ENCODE data around the gene HDDC2.
"Not testable (repeated sequence)": the region's sequence is repeated elsewhere in the genome, so short reads cannot be mapped to it uniquely, and the experiment has no call there.

Gene HDDC2

DNA sequence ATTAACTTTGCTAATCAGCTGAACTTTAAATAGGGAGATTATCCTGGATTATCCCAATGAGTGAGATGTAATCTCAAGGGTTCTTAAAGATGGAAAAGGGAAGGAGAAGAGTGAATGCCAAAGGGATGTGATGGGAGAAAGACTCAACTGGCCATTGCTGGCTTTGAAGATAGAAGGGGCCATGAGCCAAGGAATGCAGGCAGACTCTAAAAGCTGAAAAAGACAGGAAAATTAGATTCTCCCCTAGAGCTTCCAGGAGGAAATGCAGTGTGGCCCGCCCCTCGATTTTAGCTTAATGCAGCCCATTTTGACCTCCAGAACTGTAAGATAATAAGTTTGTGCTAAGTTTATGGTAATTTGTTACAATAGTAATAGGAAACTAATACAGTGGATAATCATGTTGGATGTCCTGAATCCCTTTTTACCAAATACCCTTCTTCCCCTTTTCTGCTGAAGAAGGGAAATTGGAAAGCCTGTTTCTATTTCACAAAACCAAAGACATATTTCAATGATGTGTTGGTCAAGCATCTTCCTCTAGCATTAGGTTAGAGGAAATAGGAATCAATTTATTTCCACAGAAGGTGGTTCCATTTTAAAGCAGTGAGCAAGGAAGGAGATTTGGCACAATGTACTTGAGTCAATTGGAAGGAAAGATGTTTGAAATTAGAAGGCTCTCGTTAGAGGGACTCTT is 3.3 kb upstream of the HDDC2 start:
- no peak for DNase-seq

DNA sequence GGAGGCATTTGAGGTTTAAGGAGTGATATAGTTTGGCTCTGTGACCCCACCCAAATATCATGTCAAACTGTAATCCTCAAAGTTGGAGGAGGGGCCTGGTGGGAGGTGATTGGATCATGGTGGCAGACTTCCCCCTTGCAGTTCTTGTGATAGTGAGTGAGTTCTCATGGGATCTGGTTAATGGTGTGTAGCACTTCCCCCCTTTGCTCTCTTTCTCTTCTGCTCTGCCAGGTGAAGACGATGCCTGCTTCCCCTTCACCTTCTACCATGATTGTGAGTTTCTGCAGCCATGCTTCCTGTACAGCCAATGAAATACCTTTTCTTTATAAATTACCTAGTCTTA is 1.7 kb upstream of the HDDC2 start:
- DNase-seq: no peak

DNA sequence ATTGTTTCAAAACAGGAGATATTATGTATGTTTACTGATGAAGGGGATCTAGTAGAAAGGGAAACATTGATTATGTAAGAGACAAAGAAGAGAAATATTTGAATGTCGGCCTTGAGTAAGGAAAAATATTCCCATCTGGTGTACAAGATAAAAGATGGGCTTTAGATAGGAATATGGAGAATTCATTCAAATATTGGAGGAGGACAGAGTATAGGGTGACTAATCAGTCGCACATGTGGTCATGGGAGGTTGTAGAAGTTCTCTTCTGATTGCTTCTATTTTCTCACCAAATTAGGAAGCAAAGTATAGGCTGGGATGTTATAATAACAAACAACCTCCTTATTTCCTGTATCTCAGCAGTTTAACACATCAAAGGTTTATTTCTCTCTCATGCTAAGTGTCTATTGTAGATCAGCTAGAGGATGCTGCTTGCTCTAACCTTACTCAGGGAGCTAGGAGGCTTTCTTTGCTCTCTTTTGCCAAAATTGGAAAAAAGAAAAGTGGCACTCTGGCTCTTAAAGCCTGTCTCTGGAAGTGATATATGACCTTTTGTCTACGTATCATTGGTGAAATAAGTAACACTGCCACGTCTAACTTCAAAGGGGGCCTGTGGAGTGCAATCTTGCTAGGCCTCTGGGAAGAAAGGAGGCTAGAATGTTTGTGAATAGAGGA is 1.2 kb upstream of the HDDC2 start:
- no peak for DNase-seq

DNA sequence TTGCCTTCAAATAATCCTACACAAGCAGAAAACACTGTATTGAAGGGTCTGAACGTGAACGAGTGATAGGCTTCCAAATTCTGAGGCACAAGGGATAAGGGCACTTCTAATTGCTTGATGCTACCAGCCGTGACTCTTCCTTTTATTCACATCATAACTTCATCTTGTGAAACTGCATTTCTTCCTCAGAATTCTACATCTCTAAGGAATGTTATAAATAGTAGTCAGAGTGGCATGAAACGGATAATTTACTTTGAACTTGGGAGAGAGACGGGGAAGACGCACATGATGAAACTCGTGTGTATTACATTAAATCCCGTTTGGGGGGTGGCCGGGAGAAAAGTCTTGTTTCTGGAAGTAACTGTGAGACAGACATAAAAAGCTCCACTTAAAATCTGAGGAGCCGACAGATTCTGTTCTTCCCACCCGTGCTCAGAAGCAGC is 754 bp downstream of the HDDC2 start:
- DNase-seq: peak; percentile 32

DNA sequence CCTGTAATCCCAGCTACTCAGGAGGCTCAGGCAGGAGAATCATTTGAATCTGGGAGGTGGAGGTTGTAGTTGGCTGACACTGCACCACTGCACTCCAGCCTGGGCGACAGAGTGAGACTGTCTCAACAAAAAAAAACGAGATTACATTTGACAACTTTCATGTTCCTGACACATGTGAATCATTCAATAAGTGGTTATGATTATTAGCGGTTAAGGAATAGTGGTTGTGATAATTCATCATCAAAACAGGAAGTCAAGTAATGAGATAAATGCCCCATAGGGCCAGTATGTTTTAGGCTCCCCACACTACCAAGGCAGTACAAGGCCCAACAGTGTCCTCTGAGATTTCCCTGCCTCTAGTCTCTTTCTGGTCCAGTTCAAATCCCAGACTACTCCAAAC is 2.5 kb downstream of the HDDC2 start:
- DNase-seq: no peak

DNA sequence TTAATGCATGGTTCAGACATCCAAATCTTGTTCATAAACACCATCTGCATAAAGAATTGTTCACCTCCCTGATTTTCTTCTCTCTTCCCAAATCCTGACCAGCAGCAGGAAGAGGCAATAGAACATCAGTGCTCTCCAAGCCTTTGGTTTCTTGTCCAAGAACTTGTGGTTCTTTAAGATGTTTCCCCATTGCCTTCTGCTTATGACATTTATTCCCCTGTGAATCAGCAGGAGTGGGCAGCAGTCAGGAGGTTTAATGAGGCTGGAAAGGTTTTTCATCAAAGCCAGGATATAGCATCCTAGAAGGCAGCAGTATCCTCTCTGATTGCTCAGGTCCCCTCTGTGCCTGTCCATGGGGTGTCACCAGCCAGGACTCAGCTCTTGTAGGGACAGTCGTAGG is 5.3 kb downstream of the HDDC2 start:
- peak; percentile 31 for DNase-seq

DNA sequence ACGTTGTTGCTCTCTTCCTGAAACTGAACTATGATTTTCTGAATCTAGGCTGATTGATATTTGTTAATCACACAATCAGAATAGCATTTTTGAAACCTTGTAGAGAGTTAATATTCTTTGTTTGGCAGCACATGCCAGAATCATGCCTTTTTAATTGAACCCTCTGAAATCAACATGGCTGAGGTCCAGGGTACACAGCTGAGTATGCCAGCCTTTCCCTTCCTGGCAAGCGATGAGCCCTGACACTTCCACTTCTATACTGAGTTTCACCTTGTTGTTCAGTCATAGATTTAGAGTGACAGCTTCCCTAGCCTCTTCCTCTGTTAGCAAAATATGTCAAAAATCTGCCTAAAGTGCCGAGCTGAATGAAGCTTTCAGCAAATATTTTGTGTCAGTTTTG is 6.8 kb downstream of the HDDC2 start:
- no peak for DNase-seq

DNA sequence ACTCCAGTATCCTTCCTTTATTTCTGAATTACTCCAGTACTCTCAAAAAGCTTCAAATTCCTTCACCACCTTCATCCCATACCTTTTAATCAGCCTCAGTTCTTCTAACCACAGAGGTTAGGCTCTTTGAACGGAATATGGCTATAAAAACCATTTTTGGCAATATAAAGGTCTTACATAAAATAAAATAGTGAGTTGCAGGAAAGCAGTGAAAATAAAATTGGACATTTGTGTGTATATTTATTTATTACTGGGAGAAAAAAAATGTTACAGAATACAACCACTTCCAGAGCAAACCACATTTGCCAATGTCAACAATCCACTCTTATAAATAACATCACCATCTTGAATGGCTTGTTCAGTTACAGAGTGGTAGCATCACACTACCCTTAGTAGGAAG is 7.7 kb downstream of the HDDC2 start:
- no peak for DNase-seq

DNA sequence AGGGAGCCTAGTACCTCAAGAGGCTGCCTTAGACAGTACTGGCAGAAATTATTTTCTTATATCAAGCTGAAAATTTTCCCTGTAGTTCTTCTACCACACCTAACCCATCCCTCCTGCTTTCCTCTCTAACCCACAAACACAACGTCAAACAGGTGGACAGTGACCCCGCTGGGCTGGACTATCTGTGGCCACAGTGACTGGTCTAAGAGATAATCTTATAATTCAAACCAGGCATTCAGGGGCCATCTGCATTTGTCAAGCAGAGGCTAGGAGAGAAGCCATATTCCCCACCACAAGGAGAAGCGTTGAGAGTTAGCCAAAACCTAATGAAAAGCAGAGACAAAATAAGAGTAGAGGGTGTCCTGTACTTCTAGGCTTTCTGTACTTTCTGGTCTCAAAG is 8.2 kb downstream of the HDDC2 start:
- no peak for DNase-seq

DNA sequence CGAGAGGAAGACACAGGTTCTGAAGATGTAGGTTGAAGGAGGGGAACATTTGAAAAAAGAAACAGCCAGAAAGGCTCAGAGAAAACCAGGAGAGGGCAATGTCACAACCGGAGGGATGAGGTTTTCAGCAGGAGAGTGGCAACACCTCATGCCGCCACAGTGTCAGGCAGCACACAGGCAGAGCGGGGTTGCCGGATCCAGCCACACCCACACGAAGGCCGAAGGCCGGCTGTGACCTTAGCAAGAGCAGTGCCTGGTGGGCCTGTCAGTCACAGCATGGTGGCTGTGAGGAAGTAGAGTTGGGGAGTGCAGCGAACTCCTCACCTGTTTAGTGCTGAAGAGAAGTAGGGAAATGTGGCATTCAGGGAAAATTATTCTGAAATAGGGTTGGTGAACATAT is 14.0 kb downstream of the HDDC2 start:
- DNase-seq: no peak

DNA sequence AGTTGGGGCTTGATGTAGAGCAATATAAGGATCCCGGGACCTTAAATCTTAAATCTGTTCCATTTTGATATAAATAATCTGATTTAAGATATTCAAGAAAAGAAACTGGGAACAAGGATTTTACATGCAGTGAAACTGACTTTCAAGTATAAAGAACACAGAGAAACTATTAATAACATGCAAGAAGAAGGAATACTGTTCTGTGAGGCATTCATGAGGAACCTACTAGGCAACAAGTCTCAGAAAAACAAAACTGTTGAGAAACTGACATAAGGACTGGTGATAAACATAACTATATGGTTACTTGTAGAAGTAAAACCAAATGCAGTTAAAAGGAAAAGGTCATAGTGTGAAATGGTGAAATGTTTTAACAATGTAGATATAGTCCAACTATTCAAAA is 15.8 kb downstream of the HDDC2 start:
- DNase-seq: no peak

DNA sequence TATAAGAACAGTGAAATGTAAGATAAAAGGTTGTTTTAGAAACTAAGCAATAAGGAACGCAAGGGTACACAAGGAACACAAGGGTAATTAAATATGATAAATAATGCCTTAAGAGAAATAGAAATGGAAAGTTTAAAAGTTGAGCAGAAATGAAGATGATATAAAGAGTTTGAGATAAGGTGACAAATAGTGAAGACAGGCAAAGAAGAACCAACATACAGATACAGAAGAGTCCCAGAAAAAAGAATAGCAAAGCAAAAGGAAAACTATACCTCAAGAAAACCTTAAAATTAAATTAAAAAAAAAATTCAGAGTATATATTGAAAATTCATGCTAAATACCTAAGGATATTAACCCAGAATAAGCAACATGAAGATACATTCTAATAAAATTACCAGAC is 16.4 kb downstream of the HDDC2 start:
- DNase-seq: no peak

DNA sequence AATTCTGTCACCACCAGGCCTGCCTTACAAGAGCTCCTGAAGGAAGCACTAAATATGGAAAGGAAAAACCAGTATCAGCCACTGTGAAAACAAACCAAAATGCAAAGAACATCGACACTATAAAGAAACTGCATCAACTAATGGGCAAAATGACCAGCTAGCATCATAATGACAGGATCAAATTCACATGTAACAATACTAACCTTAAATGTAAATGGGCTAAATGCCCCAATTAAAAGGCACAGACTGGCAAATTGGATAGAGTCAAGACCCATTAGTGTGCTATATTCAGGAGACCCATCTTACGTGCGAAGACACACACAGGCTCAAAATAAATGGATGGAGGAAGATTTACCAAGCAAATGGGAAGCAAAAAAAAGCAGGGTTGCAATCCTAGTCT is 19.3 kb downstream of the HDDC2 start:
- DNase-seq: not testable (repeated sequence)

DNA sequence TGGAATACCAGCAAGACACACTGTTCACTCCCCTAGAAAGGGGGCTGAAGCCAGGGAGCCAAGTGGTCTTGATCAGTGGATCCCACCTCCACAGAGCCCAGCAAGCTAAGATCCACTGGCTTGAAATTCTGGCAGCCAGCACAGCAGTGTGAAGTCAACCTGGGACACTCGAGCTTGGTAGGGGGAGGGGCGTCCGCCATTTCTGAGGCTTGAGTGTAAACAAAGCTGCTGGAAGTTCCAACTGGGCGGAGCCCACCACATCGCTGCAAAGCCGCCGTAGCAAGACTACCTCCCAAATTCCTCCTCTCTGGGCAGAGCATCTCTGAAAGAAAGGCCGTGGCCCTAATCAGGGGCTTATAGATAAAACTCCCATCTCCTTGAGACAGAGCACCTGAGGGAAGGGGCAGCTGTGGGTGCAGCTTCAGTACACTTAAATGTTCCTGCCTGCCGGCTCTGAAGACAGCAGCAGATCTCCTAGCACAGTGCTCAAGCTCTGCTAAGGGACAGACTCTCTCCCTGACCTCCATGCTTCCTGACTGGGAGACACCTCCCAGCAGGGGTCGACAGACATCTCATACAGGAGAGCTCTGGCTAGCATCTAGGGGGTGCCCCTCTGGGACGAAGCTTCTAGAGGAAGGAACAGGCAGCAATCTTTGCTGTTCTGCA is 21.3 kb downstream of the HDDC2 start:
- DNase-seq: not testable (repeated sequence)

DNA sequence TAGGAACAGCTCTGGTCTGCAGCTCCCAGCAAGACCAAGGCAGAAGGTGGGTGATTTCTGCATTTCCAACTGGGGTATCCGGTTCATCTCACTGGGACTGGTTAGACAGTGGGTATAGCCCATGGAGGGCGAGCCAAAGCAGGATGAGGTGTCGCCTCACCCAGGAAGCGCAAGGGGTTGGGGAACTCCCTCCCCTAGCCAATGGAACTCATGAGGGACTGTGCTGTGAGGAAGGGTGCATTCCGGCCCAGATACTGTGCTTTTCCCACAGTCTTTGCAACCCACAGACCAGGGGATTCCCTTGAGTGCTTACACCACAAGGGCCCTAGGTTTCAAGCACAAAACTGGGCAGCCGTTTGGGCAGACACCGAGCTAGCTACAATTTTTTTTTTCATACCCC is 21.8 kb downstream of the HDDC2 start:
- DNase-seq: no peak

DNA sequence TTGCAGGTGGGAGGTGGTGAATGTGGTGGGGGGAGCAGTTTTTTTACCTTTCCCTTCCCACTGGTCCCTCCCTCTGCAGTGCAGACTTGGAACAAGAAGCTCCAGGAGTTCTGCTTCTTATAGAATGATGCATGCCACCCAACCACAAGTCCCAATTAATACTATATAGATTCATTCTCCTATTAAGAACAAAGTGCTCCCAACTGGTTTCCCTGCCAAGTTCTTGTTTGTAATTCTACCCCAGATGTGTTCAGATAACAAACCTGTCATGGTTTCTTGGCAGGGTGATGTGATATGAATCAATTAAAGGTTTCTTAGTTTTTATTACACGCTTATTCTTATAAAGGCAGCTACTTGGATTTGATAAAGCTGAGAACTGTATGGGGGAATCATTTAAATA is 23.9 kb downstream of the HDDC2 start:
- DNase-seq: no peak

DNA sequence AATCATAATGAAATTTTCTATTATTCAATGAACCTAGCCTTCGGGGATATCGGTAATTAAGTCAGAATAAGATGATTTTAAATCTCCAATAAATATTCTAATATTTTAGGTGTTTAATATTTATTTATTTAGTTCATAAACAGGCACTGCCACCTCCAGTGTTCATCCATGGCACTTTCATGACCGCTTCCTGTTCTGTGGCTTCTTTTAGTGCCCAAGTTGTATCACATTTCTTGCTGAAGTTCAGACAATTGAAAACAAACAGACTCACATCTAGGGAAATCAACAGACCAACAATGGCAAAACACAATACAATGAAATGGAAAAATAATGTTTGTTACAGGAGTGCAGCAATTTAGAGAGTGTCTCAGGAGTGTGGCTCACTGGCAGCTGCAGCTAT is 26.0 kb downstream of the HDDC2 start:
- DNase-seq: no peak

DNA sequence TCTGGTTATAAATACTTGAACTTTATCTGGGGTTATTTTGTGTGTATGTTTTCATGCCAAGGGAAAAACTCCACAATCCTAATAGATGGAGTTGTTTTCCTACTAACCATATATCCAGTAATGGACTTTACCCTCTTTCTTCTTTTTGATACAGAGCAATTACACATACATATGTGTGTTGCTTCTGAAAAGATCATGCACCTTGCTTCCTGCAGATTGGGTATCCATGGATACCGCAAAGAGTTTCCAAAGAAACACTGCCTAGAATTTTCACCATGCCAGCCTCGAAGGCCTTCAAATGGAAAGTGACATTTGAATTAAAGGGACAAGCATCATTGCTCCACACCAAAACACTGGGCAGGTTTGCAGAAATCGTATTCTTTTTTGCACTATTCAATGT is 26.8 kb downstream of the HDDC2 start:
- DNase-seq: no peak

DNA sequence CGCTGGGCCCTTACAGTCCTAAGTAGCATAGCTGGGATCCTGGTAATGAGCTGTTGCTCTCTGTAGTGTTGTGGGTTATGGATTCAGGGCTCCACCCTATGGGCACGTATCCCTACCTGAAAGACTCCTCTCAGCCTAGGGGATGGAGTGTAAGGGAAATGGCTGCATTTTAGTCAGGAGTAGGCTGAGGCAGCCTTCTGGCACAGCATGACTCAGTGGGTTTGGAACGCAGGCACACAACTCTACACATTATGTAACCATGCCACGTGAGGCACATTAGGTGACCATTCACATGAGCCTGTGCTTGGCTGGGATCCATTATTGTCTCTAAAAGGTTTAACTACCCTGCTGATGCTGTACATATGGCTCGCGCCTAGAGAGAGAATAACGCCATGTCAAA is 27.8 kb downstream of the HDDC2 start:
- no peak for DNase-seq

DNA sequence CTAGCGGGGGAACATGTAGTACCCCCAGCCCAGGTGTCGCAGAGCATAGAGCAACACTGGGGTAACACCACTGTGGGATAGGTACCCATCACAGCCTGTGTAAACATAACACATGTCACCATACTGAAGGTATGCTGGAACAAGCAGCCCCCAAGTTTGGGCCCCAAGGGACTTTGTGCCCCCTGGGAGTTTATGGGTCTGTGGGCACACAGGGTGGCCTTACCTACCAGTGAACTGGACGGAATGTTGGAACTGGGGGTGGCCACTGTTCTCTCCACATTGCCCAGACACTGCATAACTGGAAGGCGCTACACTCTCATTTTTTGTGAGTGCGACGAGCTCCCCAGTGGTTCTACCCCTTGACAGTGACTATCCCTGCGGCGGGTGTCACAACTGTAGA is 28.5 kb downstream of the HDDC2 start:
- no peak for DNase-seq

DNA sequence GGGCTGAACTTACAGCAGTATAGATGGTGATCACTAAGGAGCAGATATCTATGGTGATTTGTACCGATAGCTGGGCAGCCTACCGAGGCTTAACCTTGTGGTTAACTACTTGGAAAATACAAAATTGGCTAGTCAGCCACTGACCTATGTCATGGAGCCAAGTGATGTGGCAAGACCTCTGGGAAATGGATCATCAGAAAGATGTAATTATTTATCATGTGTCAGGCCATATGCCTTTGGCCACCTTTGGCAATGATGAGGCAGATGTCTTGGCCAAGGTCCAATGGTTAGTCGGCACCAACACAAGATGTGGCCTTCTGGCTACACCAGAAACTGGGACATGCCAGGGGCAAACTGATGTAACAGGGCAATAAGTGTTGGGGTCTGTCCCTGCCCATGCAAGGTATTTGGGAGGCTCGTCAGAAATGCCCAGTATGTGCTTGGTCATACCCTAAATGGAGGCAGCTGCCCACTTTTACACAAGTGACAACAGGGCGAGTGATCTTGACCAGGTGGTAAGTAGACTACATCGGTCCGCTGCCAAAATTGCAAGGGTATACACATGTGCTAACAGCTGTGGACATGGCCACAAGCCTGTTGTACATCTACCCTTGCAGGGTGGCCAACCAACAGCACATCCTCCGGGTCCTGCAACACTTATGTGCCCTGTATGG is 30.1 kb downstream of the HDDC2 start:
- DNase-seq: no peak

DNA sequence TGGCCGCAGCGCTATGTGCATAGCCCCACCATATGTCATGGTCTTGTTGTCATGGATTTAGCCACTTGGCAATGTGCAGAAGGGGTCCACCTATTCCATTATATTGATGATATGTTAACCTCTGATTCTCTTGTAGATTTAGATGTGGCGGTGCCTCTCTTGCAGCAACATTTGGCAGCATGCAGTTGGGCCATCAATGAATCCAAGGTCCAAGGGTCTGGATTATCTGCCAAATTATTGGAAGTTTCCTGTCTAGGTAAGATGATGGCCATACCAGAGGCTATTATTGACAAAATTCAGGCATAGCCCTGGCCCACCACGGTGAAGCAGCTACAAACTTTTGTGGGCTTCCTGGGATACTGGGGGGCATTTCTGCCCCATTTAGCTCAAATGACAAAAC is 31.4 kb downstream of the HDDC2 start:
- no peak for DNase-seq

DNA sequence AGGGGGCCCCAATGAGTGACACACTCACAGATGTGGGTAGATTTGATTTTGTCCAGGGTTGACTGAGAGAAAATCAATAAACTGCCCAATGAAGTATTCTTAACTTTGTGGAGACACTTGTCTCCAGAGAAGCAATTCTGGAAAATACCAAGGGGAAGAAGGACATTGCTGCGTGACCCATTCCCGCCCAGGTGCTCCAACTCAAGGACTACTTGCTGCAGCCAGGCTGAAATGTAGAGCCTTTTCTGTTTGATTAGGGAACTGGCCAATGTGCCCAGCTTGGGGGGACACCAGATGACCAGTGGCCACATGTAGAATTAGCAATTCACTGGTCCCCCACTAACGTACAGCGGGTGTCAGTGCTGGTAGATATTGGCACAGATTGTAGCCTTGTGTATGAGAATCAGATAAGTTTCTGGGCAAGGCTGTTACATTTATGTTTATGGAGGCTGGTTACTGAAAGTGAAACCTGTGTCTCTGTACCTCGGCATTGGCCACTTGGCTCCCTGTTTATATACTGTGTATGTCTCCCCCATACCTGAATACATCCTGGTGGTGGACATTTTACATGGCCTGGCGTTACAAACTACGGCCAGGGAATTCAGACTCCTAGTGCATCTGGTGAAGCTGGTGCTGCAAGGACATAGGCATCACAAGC is 32.3 kb downstream of the HDDC2 start:
- no peak for DNase-seq

Data from suppressor macrophage treated with lipopolysaccharide for 4 hours (primary cell).